ENCODE results near the gene GC. TPM values are rescaled to one million over a fixed set of nuclear protein-coding genes. Genes with fewer than 3 reads are reported as not detected.

GC gene
- total RNA-seq, 2 donors from 2014 or later, result 16.2 to 34.8 TPM

DNA sequence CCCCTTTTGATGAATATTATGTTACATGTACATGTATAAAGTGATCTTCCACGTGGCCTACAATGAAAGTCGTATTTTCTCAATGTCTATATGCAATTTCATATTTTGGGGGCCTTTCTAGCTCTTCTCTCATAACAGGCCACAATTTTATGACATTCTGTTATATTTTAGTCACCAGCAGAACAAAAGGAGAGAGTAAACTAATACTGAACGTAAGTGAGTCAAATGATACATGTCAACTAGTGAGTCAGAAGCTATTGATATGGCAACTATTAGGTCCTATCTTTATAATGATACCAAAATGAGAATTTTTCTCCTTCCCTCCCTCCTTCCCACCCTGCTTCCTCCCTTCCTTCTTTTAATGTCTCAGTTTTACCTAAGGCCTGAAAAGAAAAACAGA is 14.4 kb downstream of the GC start:
- no peak for ATAC-seq
- H3K4me3 ChIP-seq, result no peak overlapping the region
- H3K36me3 ChIP-seq (replicated peaks in 1 of 2; ENCODE audit: insufficient read depth in 1 of 2, low read depth in 2 of 2), result no peaks in the 10 kb centered on the region
- H3K27ac ChIP-seq, result no peak overlapping the region
- no peak for DNase-seq
- intact Hi-C loops (cut with DNase I), result no loop called here
- H3K9me3 ChIP-seq, result no peaks in the 10 kb centered on the region
- WGBS, 2 donors, result 80 to 83% methylated on average over 3 of the region's 3 CpGs
- H3K4me1 ChIP-seq, result no peaks in the 10 kb centered on the region
- H3K27me3 ChIP-seq, result no peaks in the 10 kb centered on the region
- no peak for TF ChIP-seq POLR2A (IDR thresholded peaks at IDR 0.05)
- TF ChIP-seq, protein P1, sequence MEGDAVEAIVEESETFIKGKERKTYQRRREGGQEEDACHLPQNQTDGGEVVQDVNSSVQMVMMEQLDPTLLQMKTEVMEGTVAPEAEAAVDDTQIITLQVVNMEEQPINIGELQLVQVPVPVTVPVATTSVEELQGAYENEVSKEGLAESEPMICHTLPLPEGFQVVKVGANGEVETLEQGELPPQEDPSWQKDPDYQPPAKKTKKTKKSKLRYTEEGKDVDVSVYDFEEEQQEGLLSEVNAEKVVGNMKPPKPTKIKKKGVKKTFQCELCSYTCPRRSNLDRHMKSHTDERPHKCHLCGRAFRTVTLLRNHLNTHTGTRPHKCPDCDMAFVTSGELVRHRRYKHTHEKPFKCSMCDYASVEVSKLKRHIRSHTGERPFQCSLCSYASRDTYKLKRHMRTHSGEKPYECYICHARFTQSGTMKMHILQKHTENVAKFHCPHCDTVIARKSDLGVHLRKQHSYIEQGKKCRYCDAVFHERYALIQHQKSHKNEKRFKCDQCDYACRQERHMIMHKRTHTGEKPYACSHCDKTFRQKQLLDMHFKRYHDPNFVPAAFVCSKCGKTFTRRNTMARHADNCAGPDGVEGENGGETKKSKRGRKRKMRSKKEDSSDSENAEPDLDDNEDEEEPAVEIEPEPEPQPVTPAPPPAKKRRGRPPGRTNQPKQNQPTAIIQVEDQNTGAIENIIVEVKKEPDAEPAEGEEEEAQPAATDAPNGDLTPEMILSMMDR (IDR thresholded peaks at IDR 0.05), result no peak

DNA sequence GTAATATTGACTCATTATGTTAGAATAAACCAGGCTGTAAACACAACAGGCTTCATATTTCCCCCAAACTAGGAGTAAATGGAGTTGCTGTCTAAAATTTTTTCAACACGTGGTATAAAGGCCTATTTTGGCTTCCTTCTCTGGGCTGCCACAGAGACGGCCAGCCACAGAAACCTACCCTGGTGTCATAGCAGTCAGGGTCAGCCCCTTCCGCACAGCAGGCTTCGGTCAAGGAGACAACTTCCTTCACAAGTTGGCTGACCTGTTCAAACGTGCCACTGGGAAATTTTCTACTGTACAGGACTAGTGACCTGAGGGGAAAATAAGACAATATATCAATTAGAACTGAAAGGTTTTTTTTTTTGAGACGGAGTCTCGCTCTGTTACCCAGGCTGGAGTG is 15.8 kb downstream of the GC start:
- TF ChIP-seq, protein P1 (IDR thresholded peaks at IDR 0.05), result no peak
- TF ChIP-seq POLR2A (IDR thresholded peaks at IDR 0.05), result no peak
- Histone ChIP-seq H3K9me3 (no peaks in the 10 kb centered on the region), H3K4me3 (no peak overlapping the region), H3K27ac (no peak overlapping the region), H3K4me1 (no peaks in the 10 kb centered on the region), H3K27me3 (no peaks in the 10 kb centered on the region), H3K36me3 (replicated peaks in 1 of 2; ENCODE audit: insufficient read depth in 1 of 2, low read depth in 2 of 2) (no peaks in the 10 kb centered on the region)
- intact Hi-C loops (cut with DNase I), result no loop called here
- DNase-seq, result no peak
- ATAC-seq, result no peak
- 78 to 81% methylated on average over 7 of the region's 7 CpGs for WGBS, 2 donors

DNA sequence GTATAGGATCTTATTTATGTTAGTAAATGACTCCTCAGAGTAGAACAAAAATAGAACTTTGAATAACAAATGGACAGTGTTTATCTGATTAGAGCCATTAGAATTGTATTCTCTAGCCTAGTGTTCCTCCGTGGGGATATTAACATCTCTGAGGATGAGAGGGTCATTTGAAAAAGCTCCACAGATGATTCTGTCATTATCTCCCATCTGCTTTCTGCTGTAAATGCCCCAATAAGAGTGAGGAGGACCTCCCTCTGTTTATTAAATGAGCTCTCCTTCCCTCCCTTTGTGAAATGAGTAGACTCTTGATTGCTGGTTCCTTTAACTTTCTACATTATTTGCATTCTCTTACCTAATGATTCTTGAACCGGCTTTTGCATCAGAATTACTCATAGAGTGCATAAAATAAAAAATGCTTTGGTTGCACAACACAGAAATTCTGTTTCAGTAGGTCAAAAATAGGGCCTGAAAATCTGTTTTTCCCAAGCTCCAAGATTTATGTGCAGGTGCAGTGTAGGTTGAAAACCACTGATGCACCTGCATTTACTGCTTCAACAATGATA is 18.0 kb downstream of the GC start:
- no peak overlapping the region for H3K27ac ChIP-seq
- no peak overlapping the region for H3K4me3 ChIP-seq
- ATAC-seq, result no peak
- H3K27me3 ChIP-seq, result no peaks in the 10 kb centered on the region
- TF ChIP-seq, protein P1 (IDR thresholded peaks at IDR 0.05), result no peak
- no peak for TF ChIP-seq POLR2A (IDR thresholded peaks at IDR 0.05)
- H3K36me3 ChIP-seq (replicated peaks in 1 of 2; ENCODE audit: insufficient read depth in 1 of 2, low read depth in 2 of 2), result no peaks in the 10 kb centered on the region
- no peaks in the 10 kb centered on the region for H3K9me3 ChIP-seq
- H3K4me1 ChIP-seq, result no peaks in the 10 kb centered on the region
- no peak for DNase-seq
- 48 to 49% methylated on average over 2 of the region's 2 CpGs for WGBS, 2 donors
- intact Hi-C loops (cut with DNase I), result no loop called here

DNA sequence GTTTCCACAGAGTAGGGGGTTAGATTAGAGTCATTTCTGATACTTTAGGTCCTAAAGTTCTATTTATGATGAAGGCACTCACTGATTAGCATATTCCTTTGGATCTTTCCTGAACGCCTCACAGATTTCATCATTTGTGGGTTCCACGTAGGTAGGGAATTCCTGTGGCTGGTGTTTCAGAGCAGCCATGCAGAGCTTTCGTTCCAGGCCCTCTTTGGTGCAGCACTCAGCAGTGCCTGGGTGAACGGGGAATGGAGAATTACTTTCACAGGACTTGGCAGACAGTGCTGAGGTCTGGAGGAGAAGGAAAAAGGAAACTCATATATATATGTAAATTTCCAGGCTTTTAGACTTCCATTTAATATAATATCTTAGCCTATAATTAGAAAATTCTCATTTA is 18.5 kb downstream of the GC start:
- Histone ChIP-seq H3K9me3 (no peaks in the 10 kb centered on the region), H3K27me3 (no peaks in the 10 kb centered on the region), H3K4me1 (no peaks in the 10 kb centered on the region), H3K4me3 (no peak overlapping the region), H3K27ac (no peak overlapping the region), H3K36me3 (replicated peaks in 1 of 2; ENCODE audit: insufficient read depth in 1 of 2, low read depth in 2 of 2) (no peaks in the 10 kb centered on the region)
- no peak for TF ChIP-seq POLR2A (IDR thresholded peaks at IDR 0.05)
- TF ChIP-seq, protein P1 (IDR thresholded peaks at IDR 0.05), result no peak
- no peak for ATAC-seq
- WGBS, 2 donors, result 72 to 86% methylated on average over 4 of the region's 4 CpGs
- intact Hi-C loops (cut with DNase I), result no loop called here
- DNase-seq, result no peak

DNA sequence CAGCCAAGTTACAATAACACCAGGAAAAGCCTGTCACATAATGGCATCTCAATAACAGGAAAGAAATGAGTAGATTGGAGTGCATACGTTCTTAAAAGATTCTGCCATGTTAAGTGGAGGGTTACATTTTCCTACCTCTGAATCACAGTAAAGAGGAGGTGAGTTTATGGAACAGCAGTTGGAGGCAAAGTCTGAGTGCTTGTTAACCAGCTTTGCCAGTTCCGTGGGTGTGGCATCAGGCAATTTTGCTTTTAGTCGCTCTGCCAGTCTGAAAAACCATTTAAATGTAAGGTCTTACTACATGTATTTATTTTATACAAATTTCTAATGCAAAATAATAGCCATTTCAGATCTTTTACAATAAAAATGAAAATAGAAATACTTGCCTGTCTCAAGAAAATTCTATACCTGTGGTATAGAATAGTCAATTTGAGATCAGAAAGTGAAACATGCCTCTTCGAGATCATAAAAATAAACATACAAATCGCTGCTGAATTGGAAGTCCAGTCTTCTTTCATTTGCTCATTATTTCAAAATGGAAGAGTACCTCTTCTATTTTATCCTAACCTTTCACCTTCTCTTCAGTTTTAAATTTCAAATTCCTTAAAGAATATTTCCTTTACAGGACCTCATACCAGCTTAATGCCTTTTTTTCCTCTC is 31.4 kb downstream of the GC start:
- Histone ChIP-seq H3K36me3 (replicated peaks in 1 of 2; ENCODE audit: insufficient read depth in 1 of 2, low read depth in 2 of 2) (no peaks in the 10 kb centered on the region), H3K27me3 (no peaks in the 10 kb centered on the region), H3K4me1 (no peaks in the 10 kb centered on the region), H3K27ac (no peak overlapping the region), H3K9me3 (no peaks in the 10 kb centered on the region), H3K4me3 (no peak overlapping the region)
- intact Hi-C loops (cut with DNase I), result no loop called here
- ATAC-seq (no peak), DNase-seq (no peak)
- TF ChIP-seq POLR2A (IDR thresholded peaks at IDR 0.05), result no peak
- TF ChIP-seq, protein P1 (IDR thresholded peaks at IDR 0.05), result no peak
- WGBS, 2 donors, result 75 to 77% methylated on average over 5 of the region's 5 CpGs
